Upper lobe of left lung (tissue), 6 donors: ENCODE results near the gene OXCT1. TPM values are rescaled to one million over a fixed set of nuclear protein-coding genes. Genes with fewer than 3 reads are reported as not detected.

Experiments
- ATAC-seq, 2 donors: fragments of 200-7000 bp; cut with Tn5 transposase; one replicate each; pipeline ENCODE4 v1.9.1; 2022; ENCODE audit warnings: mild to moderate bottlenecking in 2 of 2, moderate library complexity in 2 of 2; ENCODE audit not compliant: low FRiP score in 2 of 2
- DNase-seq, 2 donors: peaks; one replicate each; pipeline ENCODE4 v3.0.0-alpha.2; 2019 to 2020
- H3K27ac ChIP-seq, 4 donors: fragments of 200-600 bp; sonication (generic); one replicate each; pipeline ENCODE4 v1.5.1; 2016 to 2019
- H3K27me3 ChIP-seq, 4 donors: fragments of 200-600 bp; sonication (generic); one replicate each; pipeline ENCODE4 v1.5.1; 2017 to 2019
- H3K36me3 ChIP-seq, 4 donors: fragments of 200-600 bp; sonication (generic); one replicate each; pipeline ENCODE4 v1.5.1; 2016 to 2019
- H3K4me1 ChIP-seq, 4 donors: fragments of 200-600 bp; sonication (generic); one replicate each; pipeline ENCODE4 v1.5.1; 2018 to 2019
- H3K4me3 ChIP-seq, 4 donors: fragments of 200-600 bp; sonication (generic); one replicate each; pipeline ENCODE4 v1.5.1; 2017 to 2019; ENCODE audit warnings: mild to moderate bottlenecking in 2 of 4, moderate library complexity in 1 of 4
- H3K9me3 ChIP-seq, 4 donors: fragments of 200-600 bp; sonication (generic); one replicate each; pipeline ENCODE4 v1.5.1; 2018 to 2019
- EP300 ChIP-seq, 4 donors: sonication (generic); formaldehyde crosslinking; IDR thresholded peaks; one replicate each; pipeline ENCODE4 v1.5.1; 2017; ENCODE audit warnings: antibody characterized with exemption in 4 of 4, control low read depth in 2 of 4
- POLR2A ChIP-seq, 4 donors: fragments of 450-650 bp; IDR thresholded peaks; one replicate each; pipeline ENCODE4 v1.5.1; 2016 to 2017; ENCODE audit warnings: antibody characterized with exemption in 4 of 4, mild to moderate bottlenecking in 2 of 4
- POLR2AphosphoS5 ChIP-seq, 2 donors: sonication (generic); formaldehyde crosslinking; IDR thresholded peaks; one replicate each; pipeline ENCODE4 v1.5.1; 2017; ENCODE audit warnings: antibody characterized with exemption in 2 of 2
- WGBS, 2 donors: methylation state at CpG; one replicate each; pipeline ENCODE4 v1.1.5; 2017 to 2018; 5-methylcytosine and 5-hydroxymethylcytosine counted together
- total RNA-seq, 6 donors: library from RNA; depleted of rRNA in 4 of 6; stranded (reverse); fragments of >200 nt in 4 of 6; gene quantifications; one replicate each; pipeline versions ENCODE4 v1.1.0 to v1.2.1, GENCODE V29; 2016 to 2021
- TF ChIP-seq, protein P1 (sequence below), 6 experiments: fragments of 450-650 bp in 4 of 6; fragments of 200-600 bp in 2 of 6; sonication (generic) in 2 of 6; IDR thresholded peaks; one replicate each; pipeline ENCODE4 v1.5.1; 2016 to 2019; ENCODE audit warnings: antibody characterized with exemption in 6 of 6
- donor health status: DM: no; HTN: no; CAD: no; lungs with moderate emphysema.
- donor health status: DM: no; HTN: yes; CAD: no; lungs with severe emphysema.

The OXCT1 gene
- total RNA-seq, 6 donors from 2014 or later = 6.4 to 16.3 (median 12.1) TPM

GRCh38 chr5:41882765-41883164, 12.5 kb upstream of the OXCT1 start:
- TF ChIP-seq EP300 (IDR thresholded peaks at IDR 0.05) = no peak
- TF ChIP-seq, protein P1, sequence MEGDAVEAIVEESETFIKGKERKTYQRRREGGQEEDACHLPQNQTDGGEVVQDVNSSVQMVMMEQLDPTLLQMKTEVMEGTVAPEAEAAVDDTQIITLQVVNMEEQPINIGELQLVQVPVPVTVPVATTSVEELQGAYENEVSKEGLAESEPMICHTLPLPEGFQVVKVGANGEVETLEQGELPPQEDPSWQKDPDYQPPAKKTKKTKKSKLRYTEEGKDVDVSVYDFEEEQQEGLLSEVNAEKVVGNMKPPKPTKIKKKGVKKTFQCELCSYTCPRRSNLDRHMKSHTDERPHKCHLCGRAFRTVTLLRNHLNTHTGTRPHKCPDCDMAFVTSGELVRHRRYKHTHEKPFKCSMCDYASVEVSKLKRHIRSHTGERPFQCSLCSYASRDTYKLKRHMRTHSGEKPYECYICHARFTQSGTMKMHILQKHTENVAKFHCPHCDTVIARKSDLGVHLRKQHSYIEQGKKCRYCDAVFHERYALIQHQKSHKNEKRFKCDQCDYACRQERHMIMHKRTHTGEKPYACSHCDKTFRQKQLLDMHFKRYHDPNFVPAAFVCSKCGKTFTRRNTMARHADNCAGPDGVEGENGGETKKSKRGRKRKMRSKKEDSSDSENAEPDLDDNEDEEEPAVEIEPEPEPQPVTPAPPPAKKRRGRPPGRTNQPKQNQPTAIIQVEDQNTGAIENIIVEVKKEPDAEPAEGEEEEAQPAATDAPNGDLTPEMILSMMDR (IDR thresholded peaks at IDR 0.05) = no peak
- TF ChIP-seq POLR2AphosphoS5 (IDR thresholded peaks at IDR 0.05) = no peak
- no peak for TF ChIP-seq POLR2A (IDR thresholded peaks at IDR 0.05)
- no peaks in the 10 kb centered on the region for H3K4me1 ChIP-seq
- H3K9me3 ChIP-seq = no peaks in the 10 kb centered on the region
- no peaks in the 10 kb centered on the region for H3K36me3 ChIP-seq
- ATAC-seq = no peak
- H3K27me3 ChIP-seq = no peaks in the 10 kb centered on the region
- H3K4me3 ChIP-seq = no peak overlapping the region
- no peak for DNase-seq
- H3K27ac ChIP-seq = no peak overlapping the region
- WGBS, 2 donors = 73 to 80% methylated on average over 5 of the region's 5 CpGs

DNA sequence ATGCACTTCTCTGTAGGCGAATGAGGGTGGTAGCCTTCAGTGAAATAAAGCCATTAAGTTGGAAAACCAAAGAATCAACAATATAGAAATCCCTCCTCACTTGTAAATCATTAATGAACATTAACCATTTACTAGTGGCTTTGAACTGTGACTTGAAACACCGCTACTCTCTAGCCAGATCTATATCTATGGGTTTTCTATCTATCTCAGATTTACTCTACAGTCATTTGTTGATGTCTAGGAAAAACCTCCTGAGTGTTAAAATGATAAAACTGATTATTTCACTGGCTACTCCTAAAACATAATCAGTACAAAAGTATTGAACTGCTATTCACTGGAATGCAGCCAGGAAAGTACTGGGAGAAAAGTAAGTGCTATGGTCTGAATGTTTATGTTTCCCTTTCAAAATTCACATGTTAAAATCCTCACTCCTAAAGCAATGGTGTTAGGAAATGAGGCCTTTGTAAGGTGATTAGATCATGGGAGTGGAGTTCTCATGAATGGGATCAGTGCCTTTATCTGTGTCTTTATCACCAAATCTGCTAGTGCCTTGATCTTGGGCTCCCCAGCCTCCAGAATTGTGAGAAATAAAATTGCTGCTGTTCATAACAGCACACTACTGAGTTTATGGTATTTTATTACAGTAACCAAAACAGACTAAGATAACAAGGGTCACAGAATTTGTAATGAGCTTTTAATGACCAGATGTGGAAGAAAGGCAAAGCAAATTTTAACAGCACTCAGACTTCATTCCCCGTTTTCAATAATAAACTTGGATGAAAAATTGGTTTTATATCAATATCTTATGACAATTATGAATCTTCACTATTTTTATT, 8.6 kb upstream of the OXCT1 start:
- no peaks in the 10 kb centered on the region for H3K4me1 ChIP-seq
- DNase-seq = no peak
- H3K27ac ChIP-seq = no peak overlapping the region
- ATAC-seq = no peak
- H3K36me3 ChIP-seq = no peaks in the 10 kb centered on the region
- no peak for TF ChIP-seq EP300 (IDR thresholded peaks at IDR 0.05)
- TF ChIP-seq POLR2A (IDR thresholded peaks at IDR 0.05) = no peak
- TF ChIP-seq, protein P1 (IDR thresholded peaks at IDR 0.05) = no peak
- no peak for TF ChIP-seq POLR2AphosphoS5 (IDR thresholded peaks at IDR 0.05)
- no peaks in the 10 kb centered on the region for H3K9me3 ChIP-seq
- WGBS, 2 donors = 70 to 71% methylated on average over 3 of the region's 3 CpGs
- H3K4me3 ChIP-seq = no peak overlapping the region
- no peaks in the 10 kb centered on the region for H3K27me3 ChIP-seq

- DNase-seq = no peak
- Histone ChIP-seq H3K36me3 (no peaks in the 10 kb centered on the region), H3K27ac (no peak overlapping the region), H3K9me3 (no peaks in the 10 kb centered on the region), H3K4me3 (no peak overlapping the region), H3K4me1 (no peaks in the 10 kb centered on the region), H3K27me3 (no peaks in the 10 kb centered on the region)
- TF ChIP-seq POLR2AphosphoS5 (IDR thresholded peaks at IDR 0.05) (no peak), EP300 (IDR thresholded peaks at IDR 0.05) (no peak), POLR2A (IDR thresholded peaks at IDR 0.05) (no peak)
- TF ChIP-seq, protein P1 (IDR thresholded peaks at IDR 0.05) = no peak
- 75 to 78% methylated on average over 2 of the region's 2 CpGs for WGBS, 2 donors
- no peak for ATAC-seq
Observed at GRCh38 chr5:41878173-41878572, 7.9 kb upstream of the OXCT1 start.

DNA sequence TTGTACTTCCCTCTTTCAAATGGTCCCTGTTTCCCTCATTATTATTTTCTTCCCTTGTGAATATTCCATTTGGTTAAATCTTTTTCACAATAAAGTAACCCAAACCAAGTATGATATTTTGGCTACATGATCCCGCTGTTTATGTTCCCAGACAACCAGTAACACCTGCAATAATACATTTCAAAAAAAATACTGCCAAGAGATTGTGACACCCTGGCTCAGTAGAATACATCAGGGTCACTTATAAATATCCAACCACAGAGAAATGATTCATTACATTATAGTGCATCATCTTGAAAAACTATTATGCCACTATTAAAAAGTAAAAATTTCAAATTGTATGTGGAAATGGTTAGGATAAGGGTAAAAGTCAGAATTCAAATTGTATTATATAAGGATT, 7.2 kb upstream of the OXCT1 start:
- H3K4me1 ChIP-seq = no peaks in the 10 kb centered on the region
- ATAC-seq = no peak
- WGBS, 2 donors = 97 to 100% methylated on average over 1 of the region's 1 CpG
- no peaks in the 10 kb centered on the region for H3K27me3 ChIP-seq
- no peak overlapping the region for H3K27ac ChIP-seq
- no peaks in the 10 kb centered on the region for H3K36me3 ChIP-seq
- TF ChIP-seq, protein P1 (IDR thresholded peaks at IDR 0.05) = no peak
- TF ChIP-seq POLR2AphosphoS5 (IDR thresholded peaks at IDR 0.05) (no peak), POLR2A (IDR thresholded peaks at IDR 0.05) (no peak), EP300 (IDR thresholded peaks at IDR 0.05) (no peak)
- no peak overlapping the region for H3K4me3 ChIP-seq
- no peaks in the 10 kb centered on the region for H3K9me3 ChIP-seq
- DNase-seq = no peak

GRCh38 chr5:41876678-41877077, 6.5 kb upstream of the OXCT1 start:
- no peak for DNase-seq
- H3K9me3 ChIP-seq = no peaks in the 10 kb centered on the region
- TF ChIP-seq, protein P1 (IDR thresholded peaks at IDR 0.05) = no peak
- TF ChIP-seq EP300 (IDR thresholded peaks at IDR 0.05) (no peak), POLR2AphosphoS5 (IDR thresholded peaks at IDR 0.05) (no peak), POLR2A (IDR thresholded peaks at IDR 0.05) (no peak)
- no peak for ATAC-seq
- H3K36me3 ChIP-seq = no peaks in the 10 kb centered on the region
- no peak overlapping the region for H3K27ac ChIP-seq
- H3K4me3 ChIP-seq = no peak overlapping the region
- H3K4me1 ChIP-seq = no peaks in the 10 kb centered on the region
- H3K27me3 ChIP-seq = no peaks in the 10 kb centered on the region
- 47 to 56% methylated on average over 2 of the region's 2 CpGs for WGBS, 2 donors
